ENCODE results near the gene SLC25A45.
"Not testable (repeated sequence)": the region's sequence is repeated elsewhere in the genome, so short reads cannot be mapped to it uniquely, and the experiment has no call there.

Gene SLC25A45

DNA sequence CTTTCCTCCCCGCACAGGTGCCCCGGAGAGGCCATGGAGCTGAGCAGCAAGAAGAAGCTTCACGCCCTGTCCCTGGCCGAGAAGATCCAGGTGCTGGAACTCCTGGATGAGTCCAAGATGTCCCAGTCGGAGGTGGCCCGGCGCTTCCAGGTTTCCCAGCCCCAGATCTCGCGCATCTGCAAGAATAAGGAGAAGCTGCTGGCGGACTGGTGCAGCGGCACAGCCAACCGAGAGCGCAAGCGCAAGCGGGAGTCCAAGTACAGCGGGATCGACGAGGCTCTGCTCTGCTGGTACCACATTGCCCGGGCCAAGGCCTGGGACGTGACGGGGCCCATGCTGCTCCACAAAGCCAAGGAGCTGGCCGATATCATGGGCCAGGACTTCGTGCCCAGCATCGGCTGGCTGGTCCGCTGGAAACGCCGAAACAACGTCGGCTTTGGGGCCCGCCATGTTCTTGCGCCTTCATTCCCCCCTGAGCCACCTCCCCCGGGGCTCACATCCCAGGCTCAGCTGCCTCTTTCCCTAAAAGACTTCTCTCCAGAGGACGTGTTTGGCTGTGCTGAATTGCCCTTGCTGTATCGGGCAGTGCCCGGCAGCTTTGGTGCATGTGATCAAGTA is 26.6 kb downstream of the SLC25A45 start:
- FAIRE-seq, result no peak

DNA sequence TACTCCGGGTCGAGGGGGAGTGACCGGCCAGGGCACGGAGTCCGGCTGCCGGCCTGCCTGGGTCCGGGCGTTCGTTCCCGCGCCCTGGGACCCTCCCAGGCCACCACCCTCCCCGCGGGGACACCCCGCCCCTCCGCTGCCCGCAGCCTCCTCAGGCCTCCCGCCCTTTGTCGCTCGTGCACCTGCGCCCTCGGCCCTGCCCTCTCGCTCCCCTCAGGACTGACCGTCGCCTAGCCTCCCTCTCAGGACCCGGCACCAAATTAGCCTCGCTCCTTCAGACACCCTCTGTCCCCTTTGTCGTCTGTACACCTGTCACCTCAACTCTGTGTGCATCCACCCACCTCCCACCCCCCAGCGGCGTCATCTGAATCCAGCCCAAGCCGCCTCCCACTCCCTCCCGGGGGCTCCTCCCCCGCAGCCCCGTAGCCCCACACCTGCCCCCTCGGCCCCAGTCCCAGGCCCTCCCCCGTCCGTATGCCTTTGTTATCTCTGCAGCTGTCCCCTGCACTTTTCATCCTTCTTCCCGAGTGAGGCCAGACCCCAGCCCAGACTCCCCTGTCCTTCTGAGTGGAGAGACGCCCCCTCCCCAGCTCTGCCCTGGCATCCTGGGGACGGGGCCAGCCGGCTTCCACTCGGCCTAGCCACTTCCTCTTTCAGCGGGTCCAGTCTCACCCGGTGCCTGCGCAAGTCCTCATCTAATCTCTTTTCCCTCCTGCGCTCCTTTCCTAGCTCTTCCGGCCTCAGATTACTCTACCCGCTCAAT is 27.3 kb downstream of the SLC25A45 start:
- FAIRE-seq, result no peak

DNA sequence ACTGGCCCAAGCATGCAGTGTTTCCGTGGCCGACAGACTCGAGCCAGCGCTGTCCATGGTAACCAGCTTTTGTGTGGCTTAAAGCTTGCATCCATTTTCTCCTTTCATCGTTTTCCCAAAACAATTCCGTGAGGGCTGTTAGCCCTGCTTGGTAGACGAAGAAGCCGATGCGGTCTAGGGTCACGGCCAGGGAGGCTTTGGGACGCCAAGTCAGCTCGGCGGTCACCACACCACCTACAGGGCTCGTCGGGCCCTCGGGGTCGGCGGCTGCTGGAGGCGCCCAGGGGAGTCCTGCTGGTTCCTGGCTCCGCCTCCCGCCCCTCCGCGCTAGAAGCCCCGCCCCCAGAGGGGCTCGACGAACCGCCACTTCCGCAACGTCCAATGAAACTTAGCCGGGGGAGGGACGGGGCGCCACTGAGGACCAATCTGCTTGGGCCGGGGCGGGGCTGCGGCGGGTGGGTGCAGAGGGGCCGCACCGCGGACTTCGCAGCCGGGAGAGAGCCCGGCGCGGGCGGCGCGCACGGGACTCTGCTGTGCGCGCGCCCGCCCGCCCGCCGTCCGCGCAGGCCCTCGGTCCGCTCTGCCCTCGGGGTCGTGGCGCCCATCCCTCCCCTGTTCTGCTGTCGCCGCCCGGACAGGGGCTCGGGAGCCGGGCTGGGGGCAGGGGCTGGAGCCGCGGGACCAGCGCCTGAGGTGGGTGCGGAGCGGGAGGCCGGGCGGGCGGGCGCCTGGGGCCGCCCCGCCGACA is 28.0 kb downstream of the SLC25A45 start, which contains the start of gene TIGD3:
Gene TIGD3, plus strand, starts transcription at position 487 of the 748 bp plus-strand sequence. CDS start 1,058 bp downstream, outside the sequence.
- FAIRE-seq, result no peak

DNA sequence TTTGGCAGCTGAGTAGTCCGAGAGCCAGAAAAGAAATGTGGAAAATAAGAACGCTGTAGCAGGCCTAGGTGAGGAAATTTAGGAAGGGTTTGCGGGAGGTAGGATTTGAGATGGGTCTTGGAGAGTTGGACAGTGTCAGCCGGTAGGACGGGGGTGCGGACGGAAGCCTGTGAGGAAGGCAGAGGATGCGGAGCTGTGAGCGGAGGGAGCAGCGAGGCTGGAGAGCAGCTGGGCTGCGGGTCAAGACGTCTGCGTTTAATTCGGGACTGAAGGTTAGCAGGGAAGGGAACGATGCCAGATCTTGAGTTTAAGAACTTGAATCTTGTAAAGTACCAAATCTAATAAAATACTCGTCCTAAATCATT is 28.6 kb downstream of the SLC25A45 start:
- no peak for FAIRE-seq

DNA sequence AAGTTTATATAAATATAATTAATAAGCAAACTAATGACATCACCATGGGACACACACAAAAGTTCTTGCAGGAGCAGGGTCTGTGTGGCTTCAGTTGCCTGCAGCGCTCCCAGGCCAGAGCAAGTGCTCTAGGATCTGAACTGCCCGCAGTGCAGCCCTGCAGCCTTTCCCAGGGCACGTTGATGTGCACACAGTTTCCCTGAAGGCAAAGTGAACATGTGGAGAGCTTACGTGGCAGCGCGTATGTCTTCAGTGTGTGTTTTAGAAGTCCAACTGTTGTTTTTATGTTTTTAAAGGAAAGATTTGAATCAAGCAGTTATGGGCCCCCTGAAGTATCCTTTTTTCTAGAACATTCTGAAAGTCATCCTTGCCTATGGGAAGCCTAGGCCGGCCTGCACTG is 29.1 kb downstream of the SLC25A45 start:
- FAIRE-seq, result no peak

DNA sequence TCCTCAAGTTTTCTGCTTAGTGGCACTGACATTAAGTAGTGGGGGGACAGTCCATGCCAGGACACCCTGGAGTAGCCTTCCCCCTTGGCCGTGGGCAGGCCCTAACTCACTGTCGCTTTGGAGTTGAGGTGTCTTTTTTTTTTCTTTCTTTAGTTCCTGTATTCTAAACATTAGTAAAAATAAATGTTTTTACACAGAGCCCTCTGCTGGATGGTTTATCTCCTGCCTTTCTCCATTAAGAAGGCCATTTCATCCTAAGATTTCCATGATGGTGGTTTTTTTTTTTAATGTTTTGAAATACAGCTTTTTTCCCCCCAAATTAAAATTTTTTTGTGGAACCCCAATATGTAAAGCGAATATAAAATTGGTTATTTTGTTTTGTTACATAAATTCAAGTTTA is 29.7 kb downstream of the SLC25A45 start:
- FAIRE-seq, result peak; percentile 85

- no peak for FAIRE-seq
Measured at GRCh38 chr11:65351511-65351910, 30.9 kb downstream of the SLC25A45 start.

- no peak for FAIRE-seq
Measured at GRCh38 chr11:65341856-65342255, 40.6 kb downstream of the SLC25A45 start.

- no peak for FAIRE-seq
Measured at GRCh38 chr11:65340226-65340625, 42.2 kb downstream of the SLC25A45 start.

GRCh38 chr11:65338676-65339075 is 43.8 kb downstream of the SLC25A45 start:
- FAIRE-seq, result no peak

DNA sequence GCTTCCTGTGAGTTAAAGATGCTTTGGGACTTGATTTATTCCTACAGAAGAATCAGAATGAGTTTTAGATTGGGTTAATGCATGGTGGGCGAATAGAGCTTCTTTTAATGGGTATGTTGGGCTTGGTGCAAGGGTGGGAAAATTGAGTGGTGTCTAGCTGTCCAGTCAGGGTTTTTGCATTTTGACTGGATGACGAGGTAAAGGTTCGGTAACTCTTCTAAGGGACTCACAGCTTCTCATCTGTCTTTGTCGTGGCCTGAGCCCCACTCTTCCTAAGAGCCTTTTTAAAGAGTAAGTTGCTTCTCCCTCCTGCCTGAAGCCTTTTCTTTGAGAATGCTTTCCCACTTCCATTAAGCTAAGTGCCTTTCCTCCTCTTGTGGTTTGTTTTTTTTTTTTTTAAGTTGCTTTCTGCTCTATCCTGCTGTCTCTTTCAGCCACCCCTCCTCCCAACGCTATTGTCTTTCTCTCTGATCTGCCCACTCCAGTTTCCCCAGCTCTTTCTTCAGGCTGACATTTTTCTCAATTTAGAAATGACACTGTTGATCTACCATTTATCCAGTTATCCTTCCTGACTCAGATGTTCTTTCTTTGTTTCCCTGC is 47.6 kb downstream of the SLC25A45 start:
- FAIRE-seq, result no peak

- FAIRE-seq, result not testable (repeated sequence)
Measured at GRCh38 chr11:65332591-65332990, 49.9 kb downstream of the SLC25A45 start.

DNA sequence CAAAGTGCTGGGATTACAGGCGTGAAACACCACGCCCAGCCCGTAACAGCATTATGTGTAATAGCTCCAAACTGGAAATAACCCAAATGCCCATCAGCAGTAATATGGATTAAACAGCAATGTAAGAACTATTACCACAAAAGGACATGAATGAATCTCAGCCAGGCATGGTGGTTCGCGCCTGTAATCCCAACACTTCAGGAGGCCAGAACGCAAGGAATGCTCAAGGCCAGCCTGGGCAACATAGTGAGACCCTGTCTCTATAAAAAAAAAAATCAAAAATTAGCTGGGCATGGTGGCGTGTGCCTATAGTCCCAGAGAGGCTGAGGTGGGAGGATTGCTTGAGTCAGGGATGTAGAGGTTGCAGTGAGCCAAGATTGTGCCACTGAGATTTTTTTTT is 51.9 kb downstream of the SLC25A45 start:
- no peak for FAIRE-seq

DNA sequence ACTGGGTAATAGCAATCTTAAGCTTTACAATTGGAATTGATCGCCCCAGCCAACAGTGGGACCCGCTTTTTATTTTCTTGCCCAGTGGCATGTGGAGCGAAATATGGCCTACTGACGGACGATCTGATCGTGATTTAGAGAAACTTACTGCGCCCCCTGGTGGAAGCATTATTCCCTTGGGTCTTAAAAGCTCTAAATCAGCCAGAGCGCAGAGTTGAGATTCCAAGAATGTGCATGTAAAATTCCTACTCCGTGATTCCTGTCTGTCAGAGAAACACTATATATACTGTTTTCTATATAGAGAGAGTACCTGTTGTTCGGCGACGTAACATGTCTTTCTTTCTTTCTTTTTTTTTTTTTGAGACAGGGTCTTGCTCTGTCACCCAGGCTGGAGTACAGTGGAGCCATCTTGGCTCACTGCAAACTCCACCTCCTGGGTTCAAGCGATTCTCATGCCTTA is 52.5 kb downstream of the SLC25A45 start:
- FAIRE-seq, result peak; percentile 69

GRCh38 chr11:65329478-65329877 is 53.0 kb downstream of the SLC25A45 start:
- FAIRE-seq, result no peak

DNA sequence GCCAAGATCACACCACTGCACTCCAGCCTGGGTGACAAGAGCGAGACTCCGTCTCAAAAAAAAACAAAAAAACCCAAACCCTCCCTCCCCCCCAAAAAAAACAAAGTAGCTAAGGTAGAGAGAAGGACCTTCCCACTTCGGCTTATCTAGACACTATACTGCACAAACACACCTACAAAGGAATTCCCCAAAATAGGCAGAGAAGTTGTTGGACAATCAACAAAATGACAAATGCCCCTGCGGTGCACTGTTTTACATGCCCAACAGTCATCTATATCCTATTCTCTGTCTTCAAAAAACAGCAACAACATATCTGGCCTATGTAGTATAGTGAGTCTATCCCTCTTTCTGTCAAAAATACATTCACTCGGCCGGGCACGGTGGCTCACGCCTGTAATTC is 55.4 kb downstream of the SLC25A45 start:
- no peak for FAIRE-seq

GRCh38 chr11:65325435-65325834 is 57.0 kb downstream of the SLC25A45 start:
- FAIRE-seq, result no peak

All from TTC549 (cell line).